Spleen (tissue), 7 donors: ENCODE results near the gene CASS4.

Source experiments
- CTCF ChIP-seq, 11 experiments: fragments of 200-600 bp in 7 of 11; fragments of 450-650 bp in 4 of 11; sonication (generic) in 4 of 11; IDR thresholded peaks in 8 of 11; conservative IDR thresholded peaks in 3 of 11; 1 replicate in 7 of 11; 2 replicates in 4 of 11; pipeline versions ENCODE4 v1.4.0 to v1.8.0; 2016 to 2021; ENCODE audit warnings: antibody characterized with exemption in 11 of 11, inconsistent platforms in 4 of 11, mild to moderate bottlenecking in 1 of 11
- POLR2A ChIP-seq, 3 donors: fragments of 450-650 bp; IDR thresholded peaks; one replicate each; pipeline ENCODE4 v1.5.1; 2017; ENCODE audit warnings: antibody characterized with exemption in 3 of 3, mild to moderate bottlenecking in 1 of 3
- POLR2AphosphoS5 ChIP-seq, 3 donors: sonication (generic); formaldehyde crosslinking; IDR thresholded peaks; one replicate each; pipeline ENCODE4 v1.5.1; 2017; ENCODE audit warnings: antibody characterized with exemption in 3 of 3
- donor health status: DM: no; HTN: no; CAD: no; lungs with moderate emphysema.
- donor health status: DM: no; HTN: no; CAD: no.
- donor health status: DM: no; HTN: no; CAD: no.

- TF ChIP-seq CTCF (IDR thresholded peaks at IDR 0.05 in 8 of 11, conservative IDR thresholded peaks at IDR 0.05 in 3 of 11), result no peak
- no peak for TF ChIP-seq POLR2AphosphoS5 (IDR thresholded peaks at IDR 0.05)
- no peak for TF ChIP-seq POLR2A (IDR thresholded peaks at IDR 0.05)
Measured at GRCh38 chr20:56406910-56407309, 5.2 kb upstream of the CASS4 start.
